Esophagus squamous epithelium (tissue), 5 donors: ENCODE data around the gene CFAP299. TPM values are rescaled to one million over a fixed set of nuclear protein-coding genes. Genes with fewer than 3 reads are reported as not detected.

ENCODE experiments used
- DNase-seq: peaks from one replicate; lab custom pipeline; 2025; lab: John Stamatoyannopoulos, UW
- H3K27ac ChIP-seq, 4 donors: fragments of 200-600 bp; sonication (generic); one replicate each; pipeline ENCODE4 v1.5.1; 2016 to 2019; ENCODE audit warnings: mild to moderate bottlenecking in 1 of 4
- H3K27me3 ChIP-seq, 4 donors: fragments of 200-600 bp; sonication (generic); 1 replicate in 3 of 4; 2 replicates in 1 of 4; pipeline versions ENCODE4 v1.5.1 to v1.6.0; 2017 to 2021; ENCODE audit warnings: antibody characterized with exemption in 1 of 4
- H3K36me3 ChIP-seq, 3 donors: fragments of 200-600 bp; sonication (generic); one replicate each; pipeline ENCODE4 v1.5.1; 2016 to 2019
- H3K4me1 ChIP-seq, 3 donors: fragments of 200-600 bp; sonication (generic); one replicate each; pipeline ENCODE4 v1.5.1; 2017 to 2019
- H3K4me3 ChIP-seq, 4 donors: fragments of 200-600 bp; sonication (generic); 1 replicate in 3 of 4; 2 replicates in 1 of 4; pipeline ENCODE4 v1.5.1; 2016 to 2019; ENCODE audit warnings: mild to moderate bottlenecking in 2 of 4, moderate library complexity in 1 of 4
- H3K9me3 ChIP-seq, 3 donors: fragments of 200-600 bp; sonication (generic); one replicate each; pipeline ENCODE4 v1.5.1; 2016 to 2019
- CTCF ChIP-seq, 6 experiments: fragments of 450-650 bp in 4 of 6; fragments of 200-600 bp in 2 of 6; sonication (generic) in 2 of 6; IDR thresholded peaks; one replicate each; pipeline ENCODE4 v1.5.1; 2016 to 2019; ENCODE audit warnings: antibody characterized with exemption in 6 of 6, mild to moderate bottlenecking in 4 of 6, moderate library complexity in 4 of 6
- POLR2A ChIP-seq, 4 donors: fragments of 450-650 bp; IDR thresholded peaks; one replicate each; pipeline ENCODE4 v1.6.1; 2017; ENCODE audit warnings: antibody characterized with exemption in 4 of 4, mild to moderate bottlenecking in 4 of 4, moderate library complexity in 3 of 4
- WGBS, 2 donors: methylation state at CpG; one replicate each; pipeline ENCODE4 v1.1.5; 2018; 5-methylcytosine and 5-hydroxymethylcytosine counted together
- intact Hi-C: fragments of 100-400 bp; cut with DNase I; formaldehyde crosslinking; loops from one replicate; pipeline ENCODE4 v1.15.0; 2022
- total RNA-seq, 4 donors: library from RNA; depleted of rRNA; stranded (reverse); fragments of >200 nt; gene quantifications; one replicate each; pipeline ENCODE4 v1.1.0, GENCODE V29; 2016
- donor health status: DM: yes; HTN: yes; CAD: no.

The CFAP299 gene
- total RNA-seq, 4 donors from 2014 or later, result not detected

GRCh38 chr4:80331693-80332092 lies 3.8 kb upstream of the CFAP299 start:
- Histone ChIP-seq H3K9me3 (no peaks in the 10 kb centered on the region), H3K36me3 (no peaks in the 10 kb centered on the region), H3K27me3 (peaks cover 0 to 80% (median 2%) of the 10 kb centered on the region in 4 donors), H3K27ac (no peak overlapping the region), H3K4me1 (peaks cover 5 to 18% (median 10%) of the 10 kb centered on the region in 3 donors), H3K4me3 (no peak overlapping the region)
- DNase-seq, result no peak
- TF ChIP-seq POLR2A (IDR thresholded peaks at IDR 0.05) (no peak), CTCF (IDR thresholded peaks at IDR 0.05) (no peak)
- intact Hi-C loops, result no loop called here
- WGBS, 2 donors, result 69 to 80% methylated on average over 2 of the region's 2 CpGs

GRCh38 chr4:80333121-80333520 lies 2.4 kb upstream of the CFAP299 start:
- H3K27me3 ChIP-seq, result peaks cover 0 to 81% (median 2%) of the 10 kb centered on the region in 4 donors
- peaks cover 5 to 18% (median 10%) of the 10 kb centered on the region in 3 donors for H3K4me1 ChIP-seq
- H3K4me3 ChIP-seq, result no peak overlapping the region
- intact Hi-C loops, result no loop called here
- no peak for TF ChIP-seq CTCF (IDR thresholded peaks at IDR 0.05)
- TF ChIP-seq POLR2A (IDR thresholded peaks at IDR 0.05), result no peak
- H3K36me3 ChIP-seq, result no peaks in the 10 kb centered on the region
- H3K9me3 ChIP-seq, result no peaks in the 10 kb centered on the region
- no peak for DNase-seq
- H3K27ac ChIP-seq, result no peak overlapping the region
- WGBS, 2 donors, result 64 to 72% methylated on average over 4 of the region's 4 CpGs

GRCh38 chr4:80334568-80334967 lies 962 bp upstream of the CFAP299 start:
- H3K4me3 ChIP-seq, result no peak overlapping the region
- TF ChIP-seq POLR2A (IDR thresholded peaks at IDR 0.05) (no peak), CTCF (IDR thresholded peaks at IDR 0.05) (no peak)
- intact Hi-C loops, result no loop called here
- no peaks in the 10 kb centered on the region for H3K9me3 ChIP-seq
- H3K36me3 ChIP-seq, result no peaks in the 10 kb centered on the region
- H3K4me1 ChIP-seq, result peaks cover 5 to 18% (median 10%) of the 10 kb centered on the region in 3 donors
- H3K27ac ChIP-seq, result no peak overlapping the region
- no peak for DNase-seq
- H3K27me3 ChIP-seq, result peaks cover 0 to 82% (median 2%) of the 10 kb centered on the region in 4 donors
- WGBS, 2 donors, result 68 to 86% methylated on average over 1 of the region's 1 CpG

GRCh38 chr4:80335226-80335553 lies 340 bp upstream of the CFAP299 start:
- Histone ChIP-seq H3K36me3 (no peaks in the 10 kb centered on the region), H3K27me3 (peaks cover 0 to 84% (median 2%) of the 10 kb centered on the region in 4 donors), H3K4me3 (peak overlapping the region; percentile 32 to 71 (median 49)), H3K4me1 (peaks cover 5 to 18% (median 10%) of the 10 kb centered on the region in 3 donors), H3K27ac (no peak overlapping the region), H3K9me3 (no peaks in the 10 kb centered on the region)
- intact Hi-C loops, result no loop called here
- 10 to 13% methylated on average over 3 of the region's 3 CpGs for WGBS, 2 donors
- no peak for DNase-seq
- TF ChIP-seq CTCF (IDR thresholded peaks at IDR 0.05), result no peak

GRCh38 chr4:80336582-80336981 lies 1.1 kb downstream of the CFAP299 start:
- Histone ChIP-seq H3K4me1 (peaks cover 5 to 18% (median 10%) of the 10 kb centered on the region in 3 donors), H3K4me3 (peak overlapping the region in 1 of 4 donors; percentile 71)
- intact Hi-C loops, result no loop called here

More at GRCh38 chr4:80336582-80336981, 1.1 kb downstream of the CFAP299 start:
- 36 to 40% methylated on average over 2 to 10 of the region's 10 CpGs for WGBS, 2 donors
- peaks cover 0 to 75% (median 2%) of the 10 kb centered on the region in 4 donors for H3K27me3 ChIP-seq
- H3K9me3 ChIP-seq, result no peaks in the 10 kb centered on the region
- no peak for TF ChIP-seq POLR2A (IDR thresholded peaks at IDR 0.05)
- peak in 1 of 6 experiments; percentile 11 for TF ChIP-seq CTCF (IDR thresholded peaks at IDR 0.05)
- no peak overlapping the region for H3K27ac ChIP-seq
- H3K36me3 ChIP-seq, result no peaks in the 10 kb centered on the region
- DNase-seq, result no peak
